Esophagus squamous epithelium (tissue), 5 donors: ENCODE results near the gene FBLN5. TPM values are rescaled to one million over a fixed set of nuclear protein-coding genes. Genes with fewer than 3 reads are reported as not detected.
A peak's percentile ranks its signal among the peaks of the same experiment; 100 is the strongest.
"Not testable (repeated sequence)": the region's sequence is repeated elsewhere in the genome, so short reads cannot be mapped to it uniquely, and the experiment has no call there.

Experiments
- DNase-seq: peaks from one replicate; lab custom pipeline; 2025; lab: John Stamatoyannopoulos, UW
- H3K27ac ChIP-seq, 4 donors: fragments of 200-600 bp; sonication (generic); one replicate each; pipeline ENCODE4 v1.5.1; 2016 to 2019; ENCODE audit warnings: mild to moderate bottlenecking in 1 of 4
- H3K27me3 ChIP-seq, 4 donors: fragments of 200-600 bp; sonication (generic); 1 replicate in 3 of 4; 2 replicates in 1 of 4; pipeline versions ENCODE4 v1.5.1 to v1.6.0; 2017 to 2021; ENCODE audit warnings: antibody characterized with exemption in 1 of 4
- H3K36me3 ChIP-seq, 3 donors: fragments of 200-600 bp; sonication (generic); one replicate each; pipeline ENCODE4 v1.5.1; 2016 to 2019
- H3K4me1 ChIP-seq, 3 donors: fragments of 200-600 bp; sonication (generic); one replicate each; pipeline ENCODE4 v1.5.1; 2017 to 2019
- H3K4me3 ChIP-seq, 4 donors: fragments of 200-600 bp; sonication (generic); 1 replicate in 3 of 4; 2 replicates in 1 of 4; pipeline ENCODE4 v1.5.1; 2016 to 2019; ENCODE audit warnings: mild to moderate bottlenecking in 2 of 4, moderate library complexity in 1 of 4
- H3K9me3 ChIP-seq, 3 donors: fragments of 200-600 bp; sonication (generic); one replicate each; pipeline ENCODE4 v1.5.1; 2016 to 2019
- CTCF ChIP-seq, 6 experiments: fragments of 450-650 bp in 4 of 6; fragments of 200-600 bp in 2 of 6; sonication (generic) in 2 of 6; IDR thresholded peaks; one replicate each; pipeline ENCODE4 v1.5.1; 2016 to 2019; ENCODE audit warnings: antibody characterized with exemption in 6 of 6, mild to moderate bottlenecking in 4 of 6, moderate library complexity in 4 of 6
- POLR2A ChIP-seq, 4 donors: fragments of 450-650 bp; IDR thresholded peaks; one replicate each; pipeline ENCODE4 v1.6.1; 2017; ENCODE audit warnings: antibody characterized with exemption in 4 of 4, mild to moderate bottlenecking in 4 of 4, moderate library complexity in 3 of 4
- WGBS, 2 donors: methylation state at CpG; one replicate each; pipeline ENCODE4 v1.1.5; 2018; 5-methylcytosine and 5-hydroxymethylcytosine counted together
- intact Hi-C: fragments of 100-400 bp; cut with DNase I; formaldehyde crosslinking; loops from one replicate; pipeline ENCODE4 v1.15.0; 2022
- total RNA-seq, 4 donors: library from RNA; depleted of rRNA; stranded (reverse); fragments of >200 nt; gene quantifications; one replicate each; pipeline ENCODE4 v1.1.0, GENCODE V29; 2016
- donor health status: DM: yes; HTN: yes; CAD: no.

FBLN5 gene
- total RNA-seq, 4 donors from 2014 or later = 1.2 to 83.5 (median 8.0) TPM

- whole genome bisulfite sequencing, 2 donors = 76% methylated on average over 3 of the region's 3 CpGs
- Histone ChIP-seq H3K36me3 (no peaks in the 10 kb centered on the region), H3K9me3 (no peaks in the 10 kb centered on the region), H3K4me1 (peaks cover 0 to 29% (median 6%) of the 10 kb centered on the region in 3 donors), H3K27me3 (peaks cover 0 to 5% (median 0%) of the 10 kb centered on the region in 4 donors), H3K27ac (peak overlapping the region in 2 of 4 donors; percentile 34 to 44), H3K4me3 (no peak overlapping the region)
- TF ChIP-seq POLR2A (IDR thresholded peaks at IDR 0.05) = no peak
- TF ChIP-seq CTCF (IDR thresholded peaks at IDR 0.05) = no peak
- DNase-seq = no peak
- intact Hi-C loops = loop anchor here (10.0 kb wide), 1 partner anchor 248 kb away; no protein-coding TSS in a partner anchor
Observed at GRCh38 chr14:91902336-91902735, 45.2 kb downstream of the FBLN5 start.

- Histone ChIP-seq H3K27ac (peak overlapping the region in 2 of 4 donors; percentile 7 to 73), H3K9me3 (no peaks in the 10 kb centered on the region), H3K4me1 (peaks cover 4 to 36% (median 6%) of the 10 kb centered on the region in 3 donors), H3K4me3 (no peak overlapping the region), H3K27me3 (peaks cover 0 to 9% (median 0%) of the 10 kb centered on the region in 4 donors), H3K36me3 (no peaks in the 10 kb centered on the region)
- no peak for TF ChIP-seq POLR2A (IDR thresholded peaks at IDR 0.05)
- no peak for TF ChIP-seq CTCF (IDR thresholded peaks at IDR 0.05)
- WGBS, 2 donors = 80 to 81% methylated on average over 7 to 9 of the region's 9 CpGs
- no peak for DNase-seq
- intact Hi-C loops = loop anchor here (10.0 kb wide), 1 partner anchor 247 kb away; no protein-coding TSS in a partner anchor
Observed at GRCh38 chr14:91901449-91902226, 45.9 kb downstream of the FBLN5 start.

GRCh38 chr14:91899806-91900205 is 47.7 kb downstream of the FBLN5 start:
- 68 to 86% methylated on average over 4 of the region's 4 CpGs for WGBS, 2 donors
- peak overlapping the region in 2 of 4 donors; percentile 9 to 46 for H3K27ac ChIP-seq
- no peak for TF ChIP-seq POLR2A (IDR thresholded peaks at IDR 0.05)
- no peak for TF ChIP-seq CTCF (IDR thresholded peaks at IDR 0.05)

GRCh38 chr14:91899213-91899612 is 48.3 kb downstream of the FBLN5 start:
- Histone ChIP-seq H3K9me3 (no peaks in the 10 kb centered on the region), H3K36me3 (no peaks in the 10 kb centered on the region), H3K4me3 (no peak overlapping the region), H3K4me1 (peaks cover 4 to 38% (median 6%) of the 10 kb centered on the region in 3 donors), H3K27me3 (peaks cover 0 to 11% (median 0%) of the 10 kb centered on the region in 4 donors), H3K27ac (peak overlapping the region in 2 of 4 donors; percentile 9 to 46)
- WGBS, 2 donors = 90 to 100% methylated on average over 1 to 2 of the region's 4 CpGs
- TF ChIP-seq POLR2A (IDR thresholded peaks at IDR 0.05) (no peak), CTCF (IDR thresholded peaks at IDR 0.05) (peak in 1 of 6 experiments; percentile 12)
- no peak for DNase-seq
- intact Hi-C loops = no loop called here

More at GRCh38 chr14:91899806-91900205, 47.7 kb downstream of the FBLN5 start:
- H3K9me3 ChIP-seq = no peaks in the 10 kb centered on the region
- peaks cover 0 to 11% (median 0%) of the 10 kb centered on the region in 4 donors for H3K27me3 ChIP-seq
- no peak overlapping the region for H3K4me3 ChIP-seq
- intact Hi-C loops = loop anchor here (10.0 kb wide), 1 partner anchor 245 kb away; no protein-coding TSS in a partner anchor
- peaks cover 4 to 38% (median 6%) of the 10 kb centered on the region in 3 donors for H3K4me1 ChIP-seq
- DNase-seq = no peak
- no peaks in the 10 kb centered on the region for H3K36me3 ChIP-seq

GRCh38 chr14:91898372-91898771 is 49.1 kb downstream of the FBLN5 start:
- Histone ChIP-seq H3K27me3 (peaks cover 0 to 8% (median 0%) of the 10 kb centered on the region in 4 donors), H3K36me3 (no peaks in the 10 kb centered on the region), H3K27ac (peak overlapping the region in 1 of 4 donors; percentile 19), H3K9me3 (no peaks in the 10 kb centered on the region), H3K4me1 (peaks cover 4 to 41% (median 6%) of the 10 kb centered on the region in 3 donors), H3K4me3 (no peak overlapping the region)
- intact Hi-C loops = no loop called here
- no peak for DNase-seq
- TF ChIP-seq POLR2A (IDR thresholded peaks at IDR 0.05) (no peak), CTCF (IDR thresholded peaks at IDR 0.05) (no peak)
- WGBS, 2 donors = 65 to 73% methylated on average over 5 of the region's 5 CpGs

- H3K36me3 ChIP-seq, DNase-seq, intact Hi-C loops, H3K27me3 ChIP-seq, H3K4me3 ChIP-seq, H3K9me3 ChIP-seq: not testable (repeated sequence)
- peaks cover 4 to 42% (median 6%) of the 10 kb centered on the region in 3 donors for H3K4me1 ChIP-seq
- 78 to 85% methylated on average over 5 of the region's 5 CpGs for WGBS, 2 donors
- H3K27ac ChIP-seq = peak overlapping the region in 3 of 4 donors; percentile 19 to 39 (median 31)
Observed at GRCh38 chr14:91897716-91898115, 49.8 kb downstream of the FBLN5 start.
